Measurements from ENCODE around the gene NDUFB5. TPM values are rescaled to one million over a fixed set of nuclear protein-coding genes. Genes with fewer than 3 reads are reported as not detected.

NDUFB5 gene
- total RNA-seq, 4 donors from 2014 or later, result 23.1 to 107 (median 60.3) TPM

DNA sequence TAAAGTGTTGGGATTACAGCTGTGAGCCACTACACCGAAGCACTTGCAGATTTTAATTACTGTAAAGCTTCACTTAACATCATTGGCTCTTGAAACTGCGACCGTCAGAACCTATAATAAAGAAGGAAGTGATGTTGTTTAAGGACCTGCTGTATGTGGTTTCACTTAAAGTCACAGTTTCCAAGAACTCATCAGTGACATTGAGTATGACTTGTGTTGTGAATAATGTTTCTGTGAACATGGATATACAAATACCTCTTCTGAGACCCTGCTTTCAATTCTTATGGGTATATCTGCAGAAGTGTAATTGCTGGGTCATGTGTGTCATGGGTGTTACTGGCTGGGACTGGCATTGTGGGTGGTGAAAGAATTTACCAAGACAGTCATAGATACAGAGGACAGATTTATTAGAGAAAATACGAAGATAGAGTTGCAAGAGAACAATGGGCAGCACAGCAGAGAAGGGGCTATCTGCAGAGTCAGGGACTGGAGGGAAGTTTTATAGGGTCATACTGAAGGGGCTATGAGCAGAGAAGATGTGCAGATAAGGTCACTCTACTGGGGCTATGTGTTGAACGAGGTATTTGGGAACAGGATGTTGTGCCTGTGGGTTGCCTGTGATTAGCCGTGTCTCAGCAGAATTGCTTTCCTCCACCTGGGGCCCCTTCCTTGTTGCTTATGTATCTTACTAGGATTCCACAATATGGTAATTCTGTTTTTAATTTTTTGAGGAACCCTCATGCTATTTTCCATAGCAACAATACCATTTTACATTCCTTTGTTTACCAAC is 4.5 kb downstream of the NDUFB5 start:
- no peak overlapping the region for H3K4me3 ChIP-seq
- no peaks in the 10 kb centered on the region for H3K9me3 ChIP-seq
- H3K27me3 ChIP-seq, result no peaks in the 10 kb centered on the region
- H3K27ac ChIP-seq, result no peak overlapping the region
- peaks cover 0 to 4% of the 10 kb centered on the region in 2 donors for H3K4me1 ChIP-seq
- H3K36me3 ChIP-seq, result no peaks in the 10 kb centered on the region
- TF ChIP-seq, protein P1, sequence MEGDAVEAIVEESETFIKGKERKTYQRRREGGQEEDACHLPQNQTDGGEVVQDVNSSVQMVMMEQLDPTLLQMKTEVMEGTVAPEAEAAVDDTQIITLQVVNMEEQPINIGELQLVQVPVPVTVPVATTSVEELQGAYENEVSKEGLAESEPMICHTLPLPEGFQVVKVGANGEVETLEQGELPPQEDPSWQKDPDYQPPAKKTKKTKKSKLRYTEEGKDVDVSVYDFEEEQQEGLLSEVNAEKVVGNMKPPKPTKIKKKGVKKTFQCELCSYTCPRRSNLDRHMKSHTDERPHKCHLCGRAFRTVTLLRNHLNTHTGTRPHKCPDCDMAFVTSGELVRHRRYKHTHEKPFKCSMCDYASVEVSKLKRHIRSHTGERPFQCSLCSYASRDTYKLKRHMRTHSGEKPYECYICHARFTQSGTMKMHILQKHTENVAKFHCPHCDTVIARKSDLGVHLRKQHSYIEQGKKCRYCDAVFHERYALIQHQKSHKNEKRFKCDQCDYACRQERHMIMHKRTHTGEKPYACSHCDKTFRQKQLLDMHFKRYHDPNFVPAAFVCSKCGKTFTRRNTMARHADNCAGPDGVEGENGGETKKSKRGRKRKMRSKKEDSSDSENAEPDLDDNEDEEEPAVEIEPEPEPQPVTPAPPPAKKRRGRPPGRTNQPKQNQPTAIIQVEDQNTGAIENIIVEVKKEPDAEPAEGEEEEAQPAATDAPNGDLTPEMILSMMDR (IDR thresholded peaks at IDR 0.05), result no peak
- TF ChIP-seq POLR2A (IDR thresholded peaks at IDR 0.05), result no peak
- intact Hi-C loops (cut with DNase I; ENCODE audit: low total_unique reads), result no loop called here
- DNase-seq, result no peak

DNA sequence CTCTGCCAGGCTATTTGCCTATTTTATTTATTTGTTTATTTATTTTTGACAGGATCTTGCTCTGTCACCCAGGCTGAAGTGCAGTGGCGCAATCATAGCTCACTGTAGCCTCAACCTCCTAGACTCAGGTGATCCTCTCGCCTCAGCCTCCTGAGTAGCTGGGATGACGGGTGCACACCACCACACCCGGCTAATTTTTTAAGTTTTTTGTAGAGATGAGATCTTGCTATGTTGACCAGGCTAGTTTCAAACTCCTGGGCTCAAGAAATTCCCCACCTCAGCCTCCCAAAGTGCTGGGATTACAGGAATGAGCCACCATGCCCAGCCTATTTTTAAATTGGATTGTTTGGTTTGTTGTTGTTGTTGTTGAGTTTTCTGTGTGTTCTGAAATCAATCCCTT is 5.5 kb downstream of the NDUFB5 start:
- TF ChIP-seq, protein P1 (IDR thresholded peaks at IDR 0.05), result no peak
- TF ChIP-seq POLR2A (IDR thresholded peaks at IDR 0.05), result no peak
- H3K27ac ChIP-seq, result no peak overlapping the region
- no peak overlapping the region for H3K4me3 ChIP-seq
- intact Hi-C loops (cut with DNase I; ENCODE audit: low total_unique reads), result no loop called here
- DNase-seq, result no peak
- no peaks in the 10 kb centered on the region for H3K36me3 ChIP-seq
- H3K9me3 ChIP-seq, result no peaks in the 10 kb centered on the region
- H3K4me1 ChIP-seq, result peaks cover 0 to 4% of the 10 kb centered on the region in 2 donors
- no peaks in the 10 kb centered on the region for H3K27me3 ChIP-seq

DNA sequence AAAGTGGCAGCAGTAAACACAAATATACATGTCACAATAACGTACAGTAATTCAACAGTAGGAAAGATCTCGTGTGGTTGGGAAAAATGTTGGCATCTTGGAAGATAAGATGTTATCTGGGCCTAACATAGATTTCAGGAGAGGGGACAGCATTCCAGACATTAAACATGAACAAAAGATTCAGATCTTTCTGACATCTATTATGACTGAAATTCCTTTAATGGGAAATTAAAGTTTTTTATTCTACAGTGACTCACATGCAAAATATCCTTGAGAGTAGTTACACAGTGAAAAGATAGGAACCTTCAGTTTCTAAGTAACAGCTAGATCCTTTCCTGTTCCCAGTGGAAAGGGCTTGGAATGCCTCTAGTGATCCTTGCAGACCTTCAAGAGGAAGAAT is 9.2 kb downstream of the NDUFB5 start:
- TF ChIP-seq, protein P1 (IDR thresholded peaks at IDR 0.05), result no peak
- no peak for TF ChIP-seq POLR2A (IDR thresholded peaks at IDR 0.05)
- intact Hi-C loops (cut with DNase I; ENCODE audit: low total_unique reads), result no loop called here
- H3K4me3 ChIP-seq, result no peak overlapping the region
- no peaks in the 10 kb centered on the region for H3K9me3 ChIP-seq
- H3K4me1 ChIP-seq, result no peaks in the 10 kb centered on the region
- H3K27me3 ChIP-seq, result no peaks in the 10 kb centered on the region
- no peak for DNase-seq
- no peak overlapping the region for H3K27ac ChIP-seq
- no peaks in the 10 kb centered on the region for H3K36me3 ChIP-seq

DNA sequence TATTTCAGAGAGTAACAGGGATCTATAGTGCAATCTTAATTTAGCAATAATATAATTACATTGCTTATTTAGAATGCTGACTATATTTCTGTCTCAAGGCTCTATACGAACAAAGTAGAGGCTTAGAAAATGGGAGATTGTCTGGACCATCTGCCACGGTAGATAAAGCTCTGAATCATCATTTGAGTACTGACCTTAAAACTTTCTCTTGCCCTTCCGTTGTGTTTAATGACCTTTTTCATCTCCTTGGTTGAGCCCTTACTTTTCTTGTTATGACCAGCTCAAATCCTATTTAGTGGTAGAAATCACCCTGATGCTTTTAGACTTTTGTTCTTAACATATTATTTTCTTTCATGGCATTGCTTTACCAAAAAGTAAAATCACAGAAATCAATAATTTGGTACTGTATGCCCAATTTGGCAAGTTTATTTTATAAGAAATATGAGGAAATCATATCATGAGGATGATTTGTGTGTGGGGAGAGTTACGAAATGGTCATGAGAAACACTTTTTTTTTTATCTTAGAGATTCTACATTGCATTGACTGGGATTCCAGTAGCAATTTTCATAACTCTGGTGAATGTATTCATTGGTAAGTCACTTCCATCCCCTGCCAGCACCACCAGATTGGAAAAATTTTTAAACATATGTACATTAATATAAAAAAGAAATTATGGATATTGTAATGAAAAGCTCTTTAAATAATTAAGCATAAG is 11.0 kb downstream of the NDUFB5 start:
- no peaks in the 10 kb centered on the region for H3K4me1 ChIP-seq
- no peaks in the 10 kb centered on the region for H3K9me3 ChIP-seq
- DNase-seq, result no peak
- no peaks in the 10 kb centered on the region for H3K27me3 ChIP-seq
- TF ChIP-seq, protein P1 (IDR thresholded peaks at IDR 0.05), result no peak
- no peak for TF ChIP-seq POLR2A (IDR thresholded peaks at IDR 0.05)
- H3K27ac ChIP-seq, result no peak overlapping the region
- H3K36me3 ChIP-seq, result no peaks in the 10 kb centered on the region
- intact Hi-C loops (cut with DNase I; ENCODE audit: low total_unique reads), result no loop called here
- H3K4me3 ChIP-seq, result no peak overlapping the region

DNA sequence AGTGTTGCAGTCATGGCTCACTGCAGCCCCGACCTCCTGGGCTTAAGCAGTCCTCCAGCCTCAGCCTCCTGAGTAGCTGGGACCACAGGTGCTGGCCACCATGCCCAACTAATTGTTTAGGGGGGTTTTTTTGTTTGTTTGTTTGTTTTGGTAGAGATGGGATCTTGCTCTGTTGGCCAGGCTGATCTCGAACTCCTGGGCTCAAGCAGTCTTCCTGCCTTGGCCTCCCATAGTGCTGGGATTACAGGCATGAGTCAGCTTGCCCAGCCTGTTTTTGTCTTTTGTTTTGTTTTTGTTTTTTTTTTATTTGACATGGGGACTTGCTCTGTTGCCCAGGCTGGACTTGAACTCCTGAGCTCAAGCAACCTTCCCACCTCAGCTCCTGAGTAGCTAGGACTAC is 17.4 kb downstream of the NDUFB5 start:
- H3K36me3 ChIP-seq, result no peaks in the 10 kb centered on the region

More for the DNA sequence above, 17.4 kb downstream of the NDUFB5 start:
- intact Hi-C loops (cut with DNase I; ENCODE audit: low total_unique reads), result no loop called here
- no peak for DNase-seq
- no peaks in the 10 kb centered on the region for H3K4me1 ChIP-seq
- H3K4me3 ChIP-seq, result no peak overlapping the region
- TF ChIP-seq POLR2A (IDR thresholded peaks at IDR 0.05), result no peak
- TF ChIP-seq, protein P1 (IDR thresholded peaks at IDR 0.05), result no peak
- H3K27ac ChIP-seq, result no peak overlapping the region
- H3K27me3 ChIP-seq, result no peaks in the 10 kb centered on the region
- H3K9me3 ChIP-seq, result no peaks in the 10 kb centered on the region

All from uterus (tissue), 4 donors.